GM18951 (cell line): ENCODE measurements around the gene ADRA1B.

ENCODE experiments used
- POLR2A ChIP-seq: IDR thresholded peaks from 4 replicates; pipeline ENCODE4 v1.6.1; 2011; ENCODE audit warnings: mild to moderate bottlenecking; ENCODE audit not compliant: insufficient read length, insufficient read depth; ENCODE audit errors: extremely low read depth
- in situ Hi-C: fragments of 300-500 bp; cut with MboI; formaldehyde crosslinking; loops from one replicate; pipeline ENCODE4 v1.12.0; 2022; ENCODE audit warnings: low sequenced_read_pairs, mixed read lengths, inconsistent platforms; ENCODE audit not compliant: unreplicated experiment

ADRA1B gene

GRCh38 chr5:159906943-159907342 lies 9.3 kb upstream of the ADRA1B start:
- in situ Hi-C loops: no loop called here
- TF ChIP-seq POLR2A: no peak

- in situ Hi-C loops: no loop called here
- TF ChIP-seq POLR2A: no peak
These were observed 8.3 kb upstream of the ADRA1B start for GRCh38 chr5:159907689-159908590.

- in situ Hi-C loops: no loop called here
- no peak for TF ChIP-seq POLR2A
These were observed 7.7 kb upstream of the ADRA1B start for GRCh38 chr5:159908591-159908940.

DNA sequence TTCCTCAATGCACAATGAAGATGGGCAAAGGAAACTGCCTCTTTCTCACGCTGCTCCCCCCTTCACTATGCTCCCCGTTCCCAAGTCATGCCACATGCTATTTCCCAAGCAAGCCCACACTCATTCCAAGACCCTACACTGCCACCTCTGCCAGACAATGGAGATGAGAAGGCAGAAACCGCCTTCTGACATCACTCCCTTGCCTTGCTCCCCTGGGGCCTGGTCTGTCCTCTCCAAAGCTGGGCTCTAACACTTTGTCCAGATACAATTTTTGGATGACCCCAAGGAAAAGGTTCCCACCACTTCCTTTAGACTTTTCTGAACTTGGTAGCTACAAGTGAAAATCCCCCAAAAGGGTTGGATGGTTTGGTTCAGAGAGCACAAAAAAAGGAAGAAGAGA lies 7.2 kb upstream of the ADRA1B start:
- in situ Hi-C loops: no loop called here

GRCh38 chr5:159910207-159910842 lies 6.0 kb upstream of the ADRA1B start:
- in situ Hi-C loops: no loop called here
- no peak for TF ChIP-seq POLR2A

More for the DNA sequence above, 7.2 kb upstream of the ADRA1B start:
- no peak for TF ChIP-seq POLR2A

DNA sequence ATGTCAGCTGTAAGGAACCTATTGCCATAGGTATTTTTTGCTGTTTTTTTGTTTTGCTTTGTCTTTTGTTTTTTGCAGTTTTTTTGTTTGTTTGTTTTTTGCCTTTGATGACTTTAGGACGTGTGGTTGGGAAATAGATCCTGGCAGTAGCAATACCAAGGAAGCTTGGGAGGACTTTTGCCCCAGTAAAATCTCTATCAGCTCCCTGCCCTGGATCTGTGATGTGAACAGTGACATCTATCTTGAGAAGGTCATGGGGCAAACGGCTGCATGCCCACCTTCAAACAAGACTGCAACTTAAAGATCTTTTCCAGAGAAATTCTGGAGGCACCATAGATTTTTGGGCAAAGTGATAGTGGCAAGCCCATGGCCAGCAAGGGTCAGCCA lies 5.4 kb upstream of the ADRA1B start:
- TF ChIP-seq POLR2A: no peak
- in situ Hi-C loops: no loop called here

GRCh38 chr5:159911349-159911748 lies 4.9 kb upstream of the ADRA1B start:
- no peak for TF ChIP-seq POLR2A
- in situ Hi-C loops: no loop called here

DNA sequence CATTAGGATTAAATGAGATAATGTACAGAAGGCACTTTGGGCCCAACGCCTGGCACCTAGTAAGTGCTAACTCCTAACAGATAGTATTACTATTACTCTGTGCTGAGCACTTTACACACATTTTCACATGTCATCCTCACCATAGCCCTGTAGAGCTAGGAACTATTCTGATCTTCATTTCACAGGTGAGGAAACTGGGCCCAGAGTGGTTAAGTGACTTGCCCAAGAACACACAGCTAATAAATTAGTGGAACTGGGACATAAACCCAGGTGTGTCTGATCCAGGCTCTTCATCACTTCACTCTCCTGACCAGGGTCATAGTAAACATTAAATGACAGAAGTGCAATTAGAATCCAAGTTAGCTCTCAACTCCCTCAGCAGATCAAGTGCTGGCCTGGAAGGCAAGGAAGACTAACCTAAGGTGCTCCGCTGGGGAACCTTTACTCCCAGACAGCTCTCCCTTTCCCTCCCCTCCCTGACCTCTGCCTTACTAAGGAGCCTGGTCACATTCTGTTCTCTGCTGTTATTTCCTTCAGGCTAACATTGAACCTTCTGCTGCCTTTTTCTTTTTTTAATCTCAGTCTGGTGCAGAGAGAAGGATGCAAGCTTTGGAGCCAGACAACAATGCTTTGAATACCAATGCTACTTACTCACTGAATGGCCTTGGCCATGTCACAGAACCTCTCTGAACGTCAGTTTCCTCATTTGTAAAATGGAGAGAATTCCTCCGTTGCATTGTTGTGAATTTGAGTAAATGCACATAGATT lies 4.1 kb upstream of the ADRA1B start:
- in situ Hi-C loops: no loop called here

GRCh38 chr5:159913048-159913447 lies 3.2 kb upstream of the ADRA1B start:
- in situ Hi-C loops: no loop called here
- TF ChIP-seq POLR2A: no peak

More for the DNA sequence above, 4.1 kb upstream of the ADRA1B start:
- no peak for TF ChIP-seq POLR2A

GRCh38 chr5:159913501-159913900 lies 2.8 kb upstream of the ADRA1B start:
- in situ Hi-C loops: no loop called here
- TF ChIP-seq POLR2A: no peak

DNA sequence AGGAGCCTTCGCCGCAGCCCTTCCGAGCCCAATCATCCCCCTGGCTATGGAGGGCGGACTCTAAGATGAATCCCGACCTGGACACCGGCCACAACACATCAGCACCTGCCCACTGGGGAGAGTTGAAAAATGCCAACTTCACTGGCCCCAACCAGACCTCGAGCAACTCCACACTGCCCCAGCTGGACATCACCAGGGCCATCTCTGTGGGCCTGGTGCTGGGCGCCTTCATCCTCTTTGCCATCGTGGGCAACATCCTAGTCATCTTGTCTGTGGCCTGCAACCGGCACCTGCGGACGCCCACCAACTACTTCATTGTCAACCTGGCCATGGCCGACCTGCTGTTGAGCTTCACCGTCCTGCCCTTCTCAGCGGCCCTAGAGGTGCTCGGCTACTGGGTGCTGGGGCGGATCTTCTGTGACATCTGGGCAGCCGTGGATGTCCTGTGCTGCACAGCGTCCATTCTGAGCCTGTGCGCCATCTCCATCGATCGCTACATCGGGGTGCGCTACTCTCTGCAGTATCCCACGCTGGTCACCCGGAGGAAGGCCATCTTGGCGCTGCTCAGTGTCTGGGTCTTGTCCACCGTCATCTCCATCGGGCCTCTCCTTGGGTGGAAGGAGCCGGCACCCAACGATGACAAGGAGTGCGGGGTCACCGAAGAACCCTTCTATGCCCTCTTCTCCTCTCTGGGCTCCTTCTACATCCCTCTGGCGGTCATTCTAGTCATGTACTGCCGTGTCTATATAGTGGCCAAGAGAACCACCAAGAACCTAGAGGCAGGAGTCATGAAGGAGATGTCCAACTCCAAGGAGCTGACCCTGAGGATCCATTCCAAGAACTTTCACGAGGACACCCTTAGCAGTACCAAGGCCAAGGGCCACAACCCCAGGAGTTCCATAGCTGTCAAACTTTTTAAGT lies 819 bp downstream of the ADRA1B start:
- TF ChIP-seq POLR2A: no peak
- in situ Hi-C loops: no loop called here

DNA sequence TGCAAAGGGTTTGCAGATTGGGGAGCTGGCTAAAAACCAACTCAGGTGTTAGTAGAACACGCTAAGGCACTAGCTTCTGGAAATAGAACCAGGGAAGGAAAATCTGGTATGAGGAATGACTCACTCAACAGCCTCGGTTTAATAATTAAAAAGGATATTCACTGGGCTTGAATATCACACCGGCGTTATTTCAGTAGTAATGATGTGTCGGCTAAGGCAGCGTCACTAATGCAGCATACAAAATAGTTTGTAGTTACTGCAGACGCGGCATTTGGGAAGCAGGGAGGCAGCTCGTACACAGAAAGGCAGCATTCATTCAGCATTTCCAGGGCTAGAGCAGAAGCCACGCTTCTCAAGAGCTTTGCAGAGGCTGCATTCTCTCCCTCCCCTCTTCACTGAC lies 1.7 kb downstream of the ADRA1B start:
- in situ Hi-C loops: no loop called here
- TF ChIP-seq POLR2A: no peak
